Measurements from ENCODE around the gene IMPG2.

DNA sequence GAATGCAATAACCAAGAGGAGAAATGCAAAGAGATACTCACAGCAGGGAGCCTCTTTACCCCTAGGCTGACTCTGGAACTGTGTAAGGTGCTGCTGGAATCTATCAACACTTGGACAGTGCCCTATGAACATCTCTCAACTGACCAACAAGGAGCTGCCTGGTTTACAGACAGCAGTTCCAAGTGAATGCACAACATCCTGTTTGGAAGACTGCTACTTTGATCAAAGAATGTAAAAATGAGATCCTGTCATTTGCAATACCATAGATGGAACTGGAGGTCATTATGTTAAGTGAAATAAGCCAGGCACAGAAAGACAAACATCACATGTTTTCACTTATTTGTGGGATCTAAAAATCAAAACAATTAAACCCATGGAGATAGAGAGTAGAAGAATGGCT, 136.3 kb downstream of the IMPG2 start:
- no peak for TF ChIP-seq EZH2 (IDR thresholded peaks at IDR 0.05; ENCODE audit: low read length)
- TF ChIP-seq, protein P1, sequence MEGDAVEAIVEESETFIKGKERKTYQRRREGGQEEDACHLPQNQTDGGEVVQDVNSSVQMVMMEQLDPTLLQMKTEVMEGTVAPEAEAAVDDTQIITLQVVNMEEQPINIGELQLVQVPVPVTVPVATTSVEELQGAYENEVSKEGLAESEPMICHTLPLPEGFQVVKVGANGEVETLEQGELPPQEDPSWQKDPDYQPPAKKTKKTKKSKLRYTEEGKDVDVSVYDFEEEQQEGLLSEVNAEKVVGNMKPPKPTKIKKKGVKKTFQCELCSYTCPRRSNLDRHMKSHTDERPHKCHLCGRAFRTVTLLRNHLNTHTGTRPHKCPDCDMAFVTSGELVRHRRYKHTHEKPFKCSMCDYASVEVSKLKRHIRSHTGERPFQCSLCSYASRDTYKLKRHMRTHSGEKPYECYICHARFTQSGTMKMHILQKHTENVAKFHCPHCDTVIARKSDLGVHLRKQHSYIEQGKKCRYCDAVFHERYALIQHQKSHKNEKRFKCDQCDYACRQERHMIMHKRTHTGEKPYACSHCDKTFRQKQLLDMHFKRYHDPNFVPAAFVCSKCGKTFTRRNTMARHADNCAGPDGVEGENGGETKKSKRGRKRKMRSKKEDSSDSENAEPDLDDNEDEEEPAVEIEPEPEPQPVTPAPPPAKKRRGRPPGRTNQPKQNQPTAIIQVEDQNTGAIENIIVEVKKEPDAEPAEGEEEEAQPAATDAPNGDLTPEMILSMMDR (optimal IDR thresholded peaks at IDR 0.05 in 1 of 3, IDR thresholded peaks at IDR 0.05 in 1 of 3, conservative IDR thresholded peaks at IDR 0.05 in 1 of 3; ENCODE audit: extremely low read depth in 1 of 3, insufficient read depth in 2 of 3, low read length in 3 of 3): no peak
